Measurements from ENCODE around the gene UBR4.

Gene UBR4

GRCh38 chr1:19087737-19088594 lies 122.1 kb downstream of the UBR4 start:
- no peak for DNase-seq

DNA sequence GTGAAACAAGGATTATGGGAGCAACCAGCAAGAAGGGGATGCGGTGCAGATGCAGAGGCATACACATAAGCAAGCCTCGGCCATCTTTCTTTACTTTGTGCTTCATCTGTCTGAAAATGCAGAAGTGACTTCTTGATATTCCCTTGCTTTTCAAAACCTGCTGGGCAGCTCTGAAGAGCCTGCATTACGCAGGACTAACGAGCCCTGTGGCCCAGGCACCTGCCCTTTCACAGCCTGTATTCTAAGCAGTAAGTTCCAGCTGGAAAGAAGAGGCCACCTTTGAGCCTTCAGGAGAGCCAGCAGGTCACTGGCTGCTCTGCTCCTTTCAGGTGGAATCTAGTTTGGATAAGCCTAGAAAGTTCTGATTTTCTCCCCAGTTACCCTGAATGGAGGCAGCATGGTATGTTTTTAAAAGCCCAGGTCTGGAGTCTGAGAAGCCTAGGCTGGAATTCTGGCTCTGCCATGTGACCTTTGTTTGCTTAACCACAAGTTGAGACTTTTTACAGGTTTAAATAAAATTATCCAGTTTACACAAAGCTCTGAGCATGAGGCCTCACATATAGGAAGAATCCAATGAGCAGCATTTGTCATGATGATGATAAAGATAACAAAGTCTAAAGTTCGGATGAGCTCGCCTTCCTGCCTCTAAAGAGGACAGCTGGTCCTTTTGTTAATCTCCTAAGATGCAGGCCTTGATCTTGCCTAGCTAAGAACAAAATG lies 122.9 kb downstream of the UBR4 start:
- DNase-seq: no peak

GRCh38 chr1:19086176-19086875 lies 123.7 kb downstream of the UBR4 start:
- no peak for DNase-seq

DNA sequence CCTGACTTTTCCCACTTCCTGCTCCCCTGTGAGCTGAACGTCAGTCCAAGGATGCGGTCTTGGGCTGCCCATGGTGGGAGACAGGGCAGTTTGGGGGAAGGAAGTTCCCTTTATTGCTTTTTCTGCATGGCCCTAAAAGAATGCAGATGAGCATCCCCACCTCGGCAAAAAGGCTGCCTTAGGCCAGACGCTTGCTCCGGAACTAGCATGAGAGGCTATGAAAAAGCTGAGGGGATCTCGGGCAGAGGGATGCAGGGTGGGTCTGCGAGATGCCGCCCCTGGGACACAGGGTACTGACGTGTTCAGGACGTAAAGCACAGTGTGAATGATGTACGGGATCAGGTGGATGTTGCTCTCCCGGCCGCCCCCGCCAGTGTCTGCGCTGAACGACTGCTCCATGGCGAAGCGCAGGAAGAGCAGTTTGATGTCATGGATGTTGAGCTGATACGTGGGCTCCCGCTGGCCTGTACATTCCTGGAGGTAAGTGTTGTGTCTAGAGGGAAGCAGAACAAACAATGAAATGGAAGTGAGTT lies 125.8 kb downstream of the UBR4 start:
- no peak for DNase-seq

GRCh38 chr1:19083081-19083480 lies 127.0 kb downstream of the UBR4 start:
- no peak for DNase-seq

GRCh38 chr1:19081218-19081893 lies 128.7 kb downstream of the UBR4 start:
- DNase-seq: no peak

GRCh38 chr1:19080721-19081120 lies 129.3 kb downstream of the UBR4 start:
- DNase-seq: no peak

GRCh38 chr1:19079541-19080472 lies 130.3 kb downstream of the UBR4 start:
- no peak for DNase-seq

DNA sequence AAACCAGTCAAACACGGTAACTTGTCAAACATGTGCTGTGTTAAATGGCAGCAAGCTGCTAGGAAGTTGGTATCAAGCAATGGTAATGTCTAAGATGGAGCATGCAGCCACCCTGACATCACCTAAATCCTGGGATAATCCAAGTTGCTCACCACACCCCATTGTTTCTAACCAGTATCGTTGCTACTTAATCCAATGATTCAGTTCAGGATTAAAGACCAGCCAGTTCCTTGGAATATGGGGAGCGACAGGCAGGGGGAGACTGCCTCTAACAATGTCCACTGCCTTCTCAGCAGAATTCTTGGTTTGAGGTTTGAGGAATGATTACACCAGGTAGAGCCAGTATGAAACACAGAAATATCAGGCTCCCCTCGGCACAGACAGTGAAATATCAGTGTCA lies 131.5 kb downstream of the UBR4 start:
- no peak for DNase-seq

GRCh38 chr1:19076841-19077616 lies 133.0 kb downstream of the UBR4 start:
- DNase-seq: no peak

DNA sequence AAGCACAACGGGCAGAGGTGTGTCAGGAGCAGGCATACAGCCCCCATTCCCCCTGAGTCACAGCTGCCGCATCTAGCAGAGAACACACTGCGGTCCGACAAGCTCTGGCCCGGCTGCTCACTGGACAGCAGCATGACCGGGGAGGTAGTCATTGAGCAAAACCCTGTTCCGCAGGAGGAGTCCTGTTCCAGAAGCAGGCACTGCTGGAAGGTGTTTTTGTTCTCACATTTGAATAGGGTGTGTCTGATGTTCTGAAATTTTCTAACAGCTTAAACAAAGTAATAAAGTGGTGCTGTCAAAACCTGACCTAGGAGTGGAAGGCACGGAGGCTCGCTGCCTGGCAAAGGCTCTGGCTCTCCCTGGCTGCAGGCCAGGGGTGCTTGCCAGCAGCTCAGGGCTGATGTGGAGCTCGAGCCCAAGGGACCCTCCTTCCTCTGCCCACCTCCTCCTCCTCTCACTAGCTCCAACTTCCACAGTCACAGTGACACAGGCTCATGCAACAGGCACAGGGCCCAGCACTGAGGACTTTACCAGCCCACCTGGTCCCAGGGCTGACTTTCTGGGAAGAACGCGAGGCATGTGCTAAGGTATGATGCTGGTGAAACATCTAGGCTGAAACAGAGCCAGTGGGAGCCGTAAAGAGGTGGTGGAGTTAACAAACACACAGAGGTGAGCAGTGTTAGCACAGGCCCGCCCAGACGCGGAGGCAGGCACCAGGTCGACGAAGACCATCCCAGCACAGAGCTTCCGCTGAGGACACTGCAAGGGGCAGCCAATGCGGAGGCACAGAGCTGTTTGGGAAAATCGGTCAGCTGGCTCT lies 135.0 kb downstream of the UBR4 start:
- no peak for DNase-seq

GRCh38 chr1:19074361-19074901 lies 135.6 kb downstream of the UBR4 start:
- no peak for DNase-seq

DNA sequence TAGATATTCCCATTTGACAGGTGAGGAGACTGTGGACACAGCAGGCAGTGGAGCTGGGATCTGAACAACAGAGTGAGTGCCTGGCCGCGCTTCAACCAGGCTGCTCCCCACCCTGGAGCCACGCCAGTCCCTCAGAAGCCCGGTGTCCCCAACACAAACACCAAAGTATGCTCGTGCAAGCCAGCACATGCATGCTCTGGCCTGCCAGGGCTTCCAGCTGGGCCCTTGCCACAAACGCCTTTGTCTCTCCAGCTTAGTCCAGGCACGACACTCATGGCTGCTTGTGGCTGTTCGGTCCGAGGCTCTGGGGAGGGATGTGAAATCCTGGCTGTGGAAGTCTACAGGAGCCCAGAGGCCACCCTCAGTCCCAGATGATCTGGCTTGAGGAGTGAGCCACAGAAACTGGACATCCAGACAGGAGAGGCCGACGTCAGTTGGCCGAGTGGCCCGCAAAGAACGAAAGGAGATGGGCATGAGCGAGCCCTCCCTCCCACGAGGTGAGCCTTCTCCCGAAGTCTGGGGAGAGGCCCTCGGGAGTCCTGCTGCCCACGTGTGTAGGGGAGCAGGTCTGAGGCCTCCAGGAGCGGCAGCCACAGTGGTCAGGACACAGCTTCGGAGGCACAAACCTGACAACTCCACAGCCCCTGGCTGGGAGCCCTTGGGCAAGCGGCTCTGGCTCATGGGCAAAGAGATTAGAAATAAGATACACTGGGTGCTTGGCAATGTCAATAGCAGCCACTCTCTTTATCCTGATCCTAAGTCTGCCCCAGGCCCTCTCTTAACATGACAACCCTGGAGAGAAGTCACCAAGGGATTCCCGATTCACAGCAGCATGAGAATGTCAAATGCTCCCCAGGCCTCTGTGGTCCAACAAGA lies 136.5 kb downstream of the UBR4 start:
- DNase-seq: no peak

GRCh38 chr1:19072285-19072981 lies 137.6 kb downstream of the UBR4 start:
- no peak for DNase-seq

- no peak for DNase-seq
These were observed 138.3 kb downstream of the UBR4 start for GRCh38 chr1:19071674-19072281.

- DNase-seq: no peak
These were observed 139.0 kb downstream of the UBR4 start for GRCh38 chr1:19070891-19071621.

GRCh38 chr1:19070197-19070651 lies 139.8 kb downstream of the UBR4 start:
- no peak for DNase-seq
